H1 (cell line): ENCODE measurements around the gene SLC24A1. TPM values are rescaled to one million over a fixed set of nuclear protein-coding genes. Genes with fewer than 3 reads are reported as not detected.

Experiments used
- CTCF ChIA-PET: fragments of 300-600 bp; sonication (Branson Sonifier 250); formaldehyde crosslinking; loops from one replicate; lab custom pipeline; 2021; ENCODE audit not compliant: partially characterized antibody; lab: Charles Lee
- POLR2A ChIA-PET: fragments of 300-600 bp; sonication (Branson Sonifier 250); formaldehyde crosslinking; loops from one replicate; lab custom pipeline; 2021; ENCODE audit warnings: inconsistent platforms; ENCODE audit not compliant: partially characterized antibody; lab: Charles Lee
- DNase-seq, 2 experiments: peaks; one replicate each; pipeline versions ENCODE4 v3.0.0 to v3.0.0-alpha.2; 2010 to 2022; ENCODE audit warnings: low spot score in 2 of 2, low read depth in 1 of 2, mixed read lengths in 1 of 2
- FAIRE-seq: peaks from 2 replicates; lab custom pipeline; 2011; peaks lifted over from hg19 to GRCh38; lab: Jason Lieb, UNC
- H2AFZ ChIP-seq: 2 replicates; pipeline ENCODE4 v1.8.1; 2012; ENCODE audit warnings: low read length, inconsistent platforms
- H2AK5ac ChIP-seq: 2 replicates; pipeline ENCODE4 v1.6.1; 2013; ENCODE audit warnings: low read depth, low read length
- H2BK120ac ChIP-seq: replicated peaks from 2 replicates; pipeline ENCODE3; 2013; ENCODE audit warnings: low read depth, low read length, inconsistent platforms
- H2BK12ac ChIP-seq: 2 replicates; pipeline ENCODE4 v1.6.1; 2013; ENCODE audit warnings: low read depth, low read length
- H2BK15ac ChIP-seq: 2 replicates; pipeline ENCODE4 v1.6.1; 2013; ENCODE audit warnings: low read length
- H2BK20ac ChIP-seq: 2 replicates; pipeline ENCODE4 v1.6.1; 2013; ENCODE audit warnings: low read length
- H2BK5ac ChIP-seq: 2 replicates; pipeline ENCODE4 v1.6.1; 2013; ENCODE audit warnings: low read depth, low read length
- H3K14ac ChIP-seq: 2 replicates; pipeline ENCODE4 v1.6.1; 2013; ENCODE audit warnings: inconsistent platforms; ENCODE audit not compliant: insufficient read length
- H3K18ac ChIP-seq: 2 replicates; pipeline ENCODE4 v1.6.1; 2013; ENCODE audit warnings: low read length; ENCODE audit errors: extremely low read depth
- H3K23ac ChIP-seq: 2 replicates; pipeline ENCODE4 v1.6.1; 2013; ENCODE audit warnings: inconsistent platforms; ENCODE audit not compliant: insufficient read length
- H3K23me2 ChIP-seq: 2 replicates; pipeline ENCODE4 v1.6.1; 2013; ENCODE audit warnings: low read depth, low read length
- H3K27ac ChIP-seq: 2 replicates; pipeline ENCODE4 v1.6.1; 2011; ENCODE audit warnings: low read depth, low read length, inconsistent platforms
- H3K27me3 ChIP-seq, 4 experiments: replicated peaks in 1 of 4; 1 replicate in 1 of 4; 2 replicates in 3 of 4; pipeline versions ENCODE4 v1.6.1 to v1.8.1; 2011 to 2013; ENCODE audit warnings: low read length in 3 of 4, mild to moderate bottlenecking in 3 of 4, inconsistent platforms in 2 of 4, mixed read lengths in 2 of 4, moderate library complexity in 1 of 4; ENCODE audit not compliant: control insufficient read depth in 3 of 4, insufficient read depth in 3 of 4; ENCODE audit errors: extremely low read depth in 1 of 4
- H3K36me3 ChIP-seq, 4 experiments: 2 replicates each; pipeline versions ENCODE4 v1.6.1 to v1.8.1; 2011 to 2013; ENCODE audit warnings: mild to moderate bottlenecking in 4 of 4, low read length in 3 of 4, moderate library complexity in 2 of 4, control low read depth in 1 of 4, inconsistent platforms in 1 of 4; ENCODE audit not compliant: insufficient read depth in 4 of 4, control insufficient read depth in 2 of 4
- H3K4ac ChIP-seq: replicated peaks from 2 replicates; pipeline ENCODE3; 2013; ENCODE audit warnings: low read length, low read depth, mixed read lengths, inconsistent platforms; ENCODE audit not compliant: insufficient read length
- H3K4me1 ChIP-seq, 4 experiments: replicated peaks in 1 of 4; 1 replicate in 1 of 4; 2 replicates in 3 of 4; pipeline versions ENCODE4 v1.6.1 to v1.8.1; 2011 to 2013; ENCODE audit warnings: low read length in 3 of 4, inconsistent platforms in 2 of 4, mixed read lengths in 1 of 4; ENCODE audit not compliant: insufficient read depth in 4 of 4, control insufficient read depth in 3 of 4
- H3K4me2 ChIP-seq, 2 experiments: 2 replicates each; pipeline versions ENCODE4 v1.6.1 to v1.8.1; 2011 to 2013; ENCODE audit warnings: low read depth in 2 of 2, low read length in 2 of 2, control low read depth in 1 of 2, inconsistent platforms in 1 of 2, mild to moderate bottlenecking in 1 of 2; ENCODE audit not compliant: insufficient read depth in 1 of 2
- H3K4me3 ChIP-seq, 4 experiments: fragments of 200-600, 300-600 bp in 1 of 4; sonication (generic), shearing (Covaris generic), sonication (Bioruptor Twin) in 1 of 4; 2 replicates each; pipeline versions ENCODE4 v1.5.1 to v1.8.1; 2011 to 2016; ENCODE audit warnings: low read length in 4 of 4, low read depth in 3 of 4, control low read depth in 2 of 4, inconsistent platforms in 2 of 4, mild to moderate bottlenecking in 2 of 4, mixed read lengths in 1 of 4, moderate library complexity in 1 of 4; ENCODE audit not compliant: insufficient read depth in 2 of 4; ENCODE audit errors: extremely low read depth in 1 of 4
- H3K56ac ChIP-seq: replicated peaks from 2 replicates; pipeline ENCODE3; 2013; ENCODE audit warnings: low read depth, mild to moderate bottlenecking, mixed read lengths, low read length, inconsistent platforms; ENCODE audit not compliant: insufficient read length
- H3K79me1 ChIP-seq: 2 replicates; pipeline ENCODE4 v1.6.1; 2013; ENCODE audit warnings: low read depth, low read length, control low read depth
- H3K79me2 ChIP-seq, 2 experiments: 2 replicates each; pipeline versions ENCODE4 v1.6.1 to v1.8.1; 2012 to 2013; ENCODE audit warnings: low read length in 2 of 2, mild to moderate bottlenecking in 2 of 2, inconsistent platforms in 1 of 2; ENCODE audit not compliant: insufficient read depth in 2 of 2, control insufficient read depth in 1 of 2
- H3K9ac ChIP-seq, 4 experiments: replicated peaks in 1 of 4; 1 replicate in 1 of 4; 2 replicates in 3 of 4; pipeline versions ENCODE4 v1.6.1 to v1.8.1; 2011 to 2013; ENCODE audit warnings: low read depth in 3 of 4, low read length in 3 of 4, control low read depth in 2 of 4, mild to moderate bottlenecking in 2 of 4, moderate library complexity in 2 of 4, inconsistent platforms in 1 of 4; ENCODE audit errors: extremely low read depth in 1 of 4
- H3K9me3 ChIP-seq, 2 experiments: 2 replicates each; pipeline versions ENCODE4 v1.6.1 to v1.8.1; 2012 to 2013; ENCODE audit warnings: mild to moderate bottlenecking in 2 of 2, moderate library complexity in 2 of 2, control low read depth in 1 of 2, inconsistent platforms in 1 of 2, low read depth in 1 of 2, low read length in 1 of 2, mixed read lengths in 1 of 2; ENCODE audit not compliant: insufficient read depth in 2 of 2
- H4K20me1 ChIP-seq, 2 experiments: replicated peaks in 1 of 2; 2 replicates each; pipeline versions ENCODE3 to v1.8.1; 2011 to 2013; ENCODE audit warnings: inconsistent platforms in 2 of 2, low read length in 2 of 2, mild to moderate bottlenecking in 1 of 2; ENCODE audit not compliant: insufficient read depth in 2 of 2, control insufficient read depth in 1 of 2
- H4K5ac ChIP-seq: 2 replicates; pipeline ENCODE4 v1.6.1; 2013; ENCODE audit warnings: low read length, low read depth, mixed read lengths, inconsistent platforms; ENCODE audit not compliant: insufficient read length
- H4K8ac ChIP-seq: 2 replicates; pipeline ENCODE4 v1.8.0; 2013; ENCODE audit warnings: mild to moderate bottlenecking, moderate library complexity, low read length, inconsistent platforms; ENCODE audit not compliant: insufficient read depth; ENCODE audit errors: extremely low read depth
- H4K91ac ChIP-seq: replicated peaks from 2 replicates; pipeline ENCODE3; 2013; ENCODE audit warnings: low read length, mixed read lengths, inconsistent platforms; ENCODE audit not compliant: insufficient read length
- BRCA1 ChIP-seq: IDR thresholded peaks from 2 replicates; pipeline ENCODE4 v1.6.1; 2012; ENCODE audit warnings: low read depth, low read length, improper control_type of control experiment
- CHD1 ChIP-seq: IDR thresholded peaks from 2 replicates; pipeline ENCODE4 v1.6.1; 2012; ENCODE audit warnings: low read depth, low read length, improper control_type of control experiment
- FOSL1 ChIP-seq: IDR thresholded peaks from 2 replicates; pipeline ENCODE4 v1.6.1; 2011; ENCODE audit warnings: mild to moderate bottlenecking, low read depth, low read length, moderate library complexity; ENCODE audit not compliant: insufficient read depth
- GABPA ChIP-seq: IDR thresholded peaks from 2 replicates; pipeline ENCODE4 v1.6.1; 2011; ENCODE audit warnings: mild to moderate bottlenecking, low read length, moderate library complexity, borderline replicate concordance; ENCODE audit not compliant: insufficient read depth
- SIN3A ChIP-seq, 2 experiments: IDR thresholded peaks in 1 of 2; conservative IDR thresholded peaks in 1 of 2; 2 replicates each; pipeline ENCODE4 v1.6.1; 2011 to 2012; ENCODE audit warnings: low read length in 2 of 2, improper control_type of control experiment in 1 of 2, low read depth in 1 of 2, mild to moderate bottlenecking in 1 of 2
- TCF12 ChIP-seq: IDR thresholded peaks from 2 replicates; pipeline ENCODE4 v1.6.1; 2011; ENCODE audit warnings: low read depth, mild to moderate bottlenecking, low read length
- WGBS, 2 experiments: shearing (Covaris generic) in 1 of 2; methylation state at CpG; one replicate each; pipeline versions ENCODE4 v1.1.6 to v1.1.7; 2013 to 2015; ENCODE audit warnings: low lambda C conversion rate in 2 of 2, mixed read lengths in 2 of 2, inconsistent platforms in 1 of 2, low coverage in 1 of 2, missing lambda C conversion rate in 1 of 2; ENCODE audit not compliant: insufficient replicate concordance in 2 of 2, insufficient coverage in 1 of 2, insufficient read length in 1 of 2; ENCODE audit errors: extremely low coverage in 1 of 2, missing lambda C conversion rate in 1 of 2; 5-methylcytosine and 5-hydroxymethylcytosine counted together
- polyA plus RNA-seq, 7 experiments: library from polyadenylated mRNA; depleted of rRNA in 3 of 7; stranded (reverse) in 5 of 7; unstranded in 2 of 7; fragments of >200 nt in 5 of 7; fragments of 200-250 nt in 2 of 7; gene quantifications; 1 replicate in 5 of 7; 2 replicates in 1 of 7; 4 replicates in 1 of 7; pipeline versions ENCODE4 v1.2.1 to v1.2.3, GENCODE V29; 2011 to 2013; ENCODE audit warnings: missing spikeins in 2 of 7, mixed read lengths in 2 of 7
- total RNA-seq: library from RNA; stranded (reverse); fragmentation: NEBNext Ultra II Directional; extraction: Animal tissue kit (Norgen Biotek cat#: 25700); gene quantifications from 2 replicates; pipeline ENCODE4 v1.2.1, GENCODE V29; 2021

SLC24A1 gene
- total and polyA plus RNA-seq, 2 of the 8 experiments (the other 6 are each of a cell fraction or from before 2014, with no cell fraction given), result 4.9 to 6.6 TPM

DNA sequence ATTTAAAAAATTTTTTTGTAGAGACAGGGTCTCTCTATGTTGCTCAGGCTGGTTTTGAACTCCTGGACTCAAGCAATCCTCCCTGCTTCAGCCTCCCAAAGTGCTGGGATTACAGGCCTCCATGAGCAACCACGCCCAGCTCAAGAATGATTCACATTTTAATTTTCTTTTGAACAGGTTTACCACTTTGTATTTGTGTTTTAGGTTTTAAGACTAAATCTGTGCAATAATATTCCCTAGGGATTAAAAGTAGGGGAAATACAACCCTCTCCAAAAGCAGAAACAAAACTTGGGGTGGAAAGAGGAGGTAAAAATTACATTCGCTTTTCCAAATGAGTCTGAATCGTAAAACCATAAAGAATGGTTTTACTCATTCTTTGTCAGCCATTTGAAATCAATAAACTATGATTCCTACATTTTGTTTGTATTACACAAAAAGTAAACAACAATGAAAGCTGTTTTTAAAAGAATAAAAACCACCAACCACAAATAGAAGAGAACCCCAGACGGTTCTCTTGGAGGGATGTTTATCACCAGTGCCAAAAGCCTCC lies 37.8 kb downstream of the SLC24A1 start:
- Histone ChIP-seq H3K23ac (no peak overlapping the region), H3K4me2 (no peak overlapping the region), H3K9ac (no peak overlapping the region), H3K4me1 (no peaks in the 10 kb centered on the region), H4K91ac (no peak overlapping the region), H2BK120ac (no peak overlapping the region), H3K79me1 (no peaks in the 10 kb centered on the region), H3K4ac (no peak overlapping the region), H2AFZ (no peak overlapping the region), H3K18ac (no peak overlapping the region), H4K8ac (no peak overlapping the region), H4K5ac (no peak overlapping the region), H3K27ac (no peak overlapping the region), H4K20me1 (no peaks in the 10 kb centered on the region), H3K23me2 (no peaks in the 10 kb centered on the region), H3K14ac (no peak overlapping the region), H2BK12ac (no peak overlapping the region), H3K56ac (no peak overlapping the region), H3K36me3 (no peaks in the 10 kb centered on the region; a peak in 1 of 8 replicates), H2BK15ac (no peak overlapping the region), H3K79me2 (no peaks in the 10 kb centered on the region), H3K27me3 (no peaks in the 10 kb centered on the region; a peak in 1 of 7 replicates), H2BK20ac (no peak overlapping the region), H2BK5ac (no peak overlapping the region), H2AK5ac (no peak overlapping the region), H3K4me3 (no peak overlapping the region), H3K9me3 (no peaks in the 10 kb centered on the region)
- no peak for DNase-seq
- no peak for TF ChIP-seq FOSL1
- no peak for TF ChIP-seq BRCA1
- TF ChIP-seq SIN3A (conservative IDR thresholded peaks at IDR 0.05 in 1 of 2, IDR thresholded peaks at IDR 0.05 in 1 of 2; ENCODE audit: low read depth in 1 of 2, low read length in 2 of 2), result no peak
- TF ChIP-seq CHD1, result no peak
- TF ChIP-seq TCF12, result no peak
- no peak for TF ChIP-seq GABPA
- no peak for FAIRE-seq
- CTCF ChIA-PET, result interaction anchor here (1.4 kb wide), 1 partner anchor 8 kb away, joined by 5 read pairs; no protein-coding TSS in a partner anchor
- WGBS, 2 experiments, result 93% methylated on average over 4 of the region's 4 CpGs; no CpG with 5 or more reads in 1 of the 2 experiments
- POLR2A ChIA-PET, result interaction anchor here (0.6 to 1.1 kb wide), 2 partner anchors 106 to 210 kb away, joined by 3 read pairs; partner anchors contain the start of gene RAB11A
